ENCODE measurements around the gene SRRM3.
A peak's percentile ranks its signal among the peaks of the same experiment; 100 is the strongest.

The SRRM3 gene

GRCh38 chr7:76185187-76185896 lies 16.4 kb upstream of the SRRM3 start:
- WGBS, result 48% methylated on average over 21 of the region's 21 CpGs
- H3K4me3 ChIP-seq (ENCODE audit: insufficient read depth in 1 of 2, low read depth in 1 of 2, low read length in 2 of 2), result no peak overlapping the region
- no peak overlapping the region for H3K14ac ChIP-seq (ENCODE audit: low read length in 2 of 2)
- no peaks in the 10 kb centered on the region for H3K9me3 ChIP-seq (ENCODE audit: control insufficient read depth, low read length)
- no peaks in the 10 kb centered on the region for H3K4me1 ChIP-seq (ENCODE audit: control insufficient read depth, insufficient read depth, low read depth, low read length)
- no peak overlapping the region for H2BK120ac ChIP-seq (ENCODE audit: low read depth, low read length)
- H3K27me3 ChIP-seq (ENCODE audit: control insufficient read depth in 1 of 2, insufficient read depth in 1 of 2, low read length in 2 of 2), result peaks cover 6 to 19% of the 10 kb centered on the region in 2 experiments
- H3K4me2 ChIP-seq (ENCODE audit: low read length, poor library complexity, severe bottlenecking), result no peak overlapping the region
- H2BK5ac ChIP-seq (ENCODE audit: low read depth, low read length, poor library complexity, severe bottlenecking), result no peak overlapping the region
- no peak overlapping the region for H2BK12ac ChIP-seq (ENCODE audit: low read length in 2 of 2)
- H2BK15ac ChIP-seq (ENCODE audit: low read depth, poor library complexity, severe bottlenecking), result no peak overlapping the region
- no peaks in the 10 kb centered on the region for H3K79me1 ChIP-seq (replicated peaks; ENCODE audit: low read length, poor library complexity, severe bottlenecking)
- H4K8ac ChIP-seq (ENCODE audit: low read length), result no peak overlapping the region
- H2AK5ac ChIP-seq (ENCODE audit: low read length, severe bottlenecking), result no peak overlapping the region
- DNase-seq, result no peak
- no peak overlapping the region for H3K27ac ChIP-seq (ENCODE audit: low read length, poor library complexity, severe bottlenecking)
- no peaks in the 10 kb centered on the region for H3K36me3 ChIP-seq (ENCODE audit: control insufficient read depth in 1 of 2, insufficient read depth in 2 of 2, low read depth in 1 of 2, low read length in 2 of 2)
- H3K18ac ChIP-seq (ENCODE audit: low read depth in 1 of 2, low read length in 2 of 2), result no peak overlapping the region
- H3K23ac ChIP-seq (ENCODE audit: low read length in 2 of 2), result no peak overlapping the region
- no peak overlapping the region for H3K4ac ChIP-seq (ENCODE audit: low read depth in 1 of 2, low read length in 2 of 2)
- H2AFZ ChIP-seq (ENCODE audit: low read depth, low read length), result no peak overlapping the region
- no peak overlapping the region for H3K9ac ChIP-seq (ENCODE audit: low read length)
- no peak overlapping the region for H4K91ac ChIP-seq (ENCODE audit: low read length)

GRCh38 chr7:76187272-76187671 lies 14.4 kb upstream of the SRRM3 start:
- Histone ChIP-seq H3K4ac (ENCODE audit: low read depth in 1 of 2, low read length in 2 of 2) (no peak overlapping the region), H2BK15ac (ENCODE audit: low read depth, poor library complexity, severe bottlenecking) (no peak overlapping the region), H2AK5ac (ENCODE audit: low read length, severe bottlenecking) (no peak overlapping the region), H2BK12ac (ENCODE audit: low read length in 2 of 2) (no peak overlapping the region), H2AFZ (ENCODE audit: low read depth, low read length) (no peak overlapping the region), H3K14ac (ENCODE audit: low read length in 2 of 2) (no peak overlapping the region), H3K18ac (ENCODE audit: low read depth in 1 of 2, low read length in 2 of 2) (no peak overlapping the region), H3K23ac (ENCODE audit: low read length in 2 of 2) (no peak overlapping the region), H3K9ac (ENCODE audit: low read length) (no peak overlapping the region), H2BK5ac (ENCODE audit: low read depth, low read length, poor library complexity, severe bottlenecking) (no peak overlapping the region), H3K79me1 (replicated peaks; ENCODE audit: low read length, poor library complexity, severe bottlenecking) (no peaks in the 10 kb centered on the region), H3K36me3 (ENCODE audit: control insufficient read depth in 1 of 2, insufficient read depth in 2 of 2, low read depth in 1 of 2, low read length in 2 of 2) (no peaks in the 10 kb centered on the region), H3K27ac (ENCODE audit: low read length, poor library complexity, severe bottlenecking) (no peak overlapping the region), H3K4me3 (ENCODE audit: insufficient read depth in 1 of 2, low read depth in 1 of 2, low read length in 2 of 2) (no peak overlapping the region), H3K27me3 (ENCODE audit: control insufficient read depth in 1 of 2, insufficient read depth in 1 of 2, low read length in 2 of 2) (peaks cover 6 to 19% of the 10 kb centered on the region in 2 experiments), H3K4me2 (ENCODE audit: low read length, poor library complexity, severe bottlenecking) (no peak overlapping the region), H2BK120ac (ENCODE audit: low read depth, low read length) (no peak overlapping the region), H4K91ac (ENCODE audit: low read length) (no peak overlapping the region), H3K4me1 (ENCODE audit: control insufficient read depth, insufficient read depth, low read depth, low read length) (no peaks in the 10 kb centered on the region), H4K8ac (ENCODE audit: low read length) (no peak overlapping the region), H3K9me3 (ENCODE audit: control insufficient read depth, low read length) (peaks cover 4% of the 10 kb centered on the region)
- WGBS, result 87% methylated on average over 5 of the region's 5 CpGs
- DNase-seq, result no peak

GRCh38 chr7:76189276-76189675 lies 12.4 kb upstream of the SRRM3 start:
- no peak overlapping the region for H3K23ac ChIP-seq (ENCODE audit: low read length in 2 of 2)
- H3K4me2 ChIP-seq (ENCODE audit: low read length, poor library complexity, severe bottlenecking), result no peak overlapping the region
- no peak overlapping the region for H4K8ac ChIP-seq (ENCODE audit: low read length)
- no peak overlapping the region for H3K18ac ChIP-seq (ENCODE audit: low read depth in 1 of 2, low read length in 2 of 2)
- no peak overlapping the region for H2AK5ac ChIP-seq (ENCODE audit: low read length, severe bottlenecking)
- H2AFZ ChIP-seq (ENCODE audit: low read depth, low read length), result no peak overlapping the region
- H3K27me3 ChIP-seq (ENCODE audit: control insufficient read depth in 1 of 2, insufficient read depth in 1 of 2, low read length in 2 of 2), result peaks cover 6 to 29% of the 10 kb centered on the region in 2 experiments
- no peak overlapping the region for H2BK5ac ChIP-seq (ENCODE audit: low read depth, low read length, poor library complexity, severe bottlenecking)
- H3K79me1 ChIP-seq (replicated peaks; ENCODE audit: low read length, poor library complexity, severe bottlenecking), result no peaks in the 10 kb centered on the region
- H3K4me3 ChIP-seq (ENCODE audit: insufficient read depth in 1 of 2, low read depth in 1 of 2, low read length in 2 of 2), result no peak overlapping the region
- no peak overlapping the region for H3K27ac ChIP-seq (ENCODE audit: low read length, poor library complexity, severe bottlenecking)
- no peak overlapping the region for H2BK12ac ChIP-seq (ENCODE audit: low read length in 2 of 2)
- no peak overlapping the region for H2BK15ac ChIP-seq (ENCODE audit: low read depth, poor library complexity, severe bottlenecking)
- 79% methylated on average over 6 of the region's 6 CpGs for WGBS
- no peak overlapping the region for H4K91ac ChIP-seq (ENCODE audit: low read length)
- H3K9ac ChIP-seq (ENCODE audit: low read length), result no peak overlapping the region
- no peaks in the 10 kb centered on the region for H3K4me1 ChIP-seq (ENCODE audit: control insufficient read depth, insufficient read depth, low read depth, low read length)
- H3K14ac ChIP-seq (ENCODE audit: low read length in 2 of 2), result no peak overlapping the region
- no peak overlapping the region for H3K4ac ChIP-seq (ENCODE audit: low read depth in 1 of 2, low read length in 2 of 2)
- no peaks in the 10 kb centered on the region for H3K36me3 ChIP-seq (ENCODE audit: control insufficient read depth in 1 of 2, insufficient read depth in 2 of 2, low read depth in 1 of 2, low read length in 2 of 2)
- no peak overlapping the region for H2BK120ac ChIP-seq (ENCODE audit: low read depth, low read length)
- no peak for DNase-seq
- H3K9me3 ChIP-seq (ENCODE audit: control insufficient read depth, low read length), result peaks cover 4% of the 10 kb centered on the region

DNA sequence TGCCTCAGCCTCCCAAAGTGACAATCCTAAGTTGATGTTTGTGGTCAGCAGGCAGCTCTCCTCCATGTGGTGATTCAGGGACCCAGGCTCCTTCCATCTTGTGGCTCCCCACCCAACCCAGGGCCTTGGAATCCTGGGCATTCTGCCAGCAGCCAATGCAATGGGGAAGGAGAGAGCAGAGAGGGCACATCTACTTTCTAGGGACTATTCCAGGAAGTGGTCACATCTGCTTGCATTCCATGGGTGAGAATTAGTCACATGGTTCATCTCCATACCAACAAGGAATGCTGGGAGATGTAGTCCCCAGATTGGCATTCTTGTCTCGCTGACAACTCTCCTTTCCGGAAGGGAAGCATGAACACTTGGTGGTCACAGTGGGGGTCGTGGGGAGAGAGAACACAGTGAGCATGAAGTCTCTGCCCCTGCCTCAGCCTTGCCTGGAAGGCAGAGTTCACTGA lies 9.9 kb upstream of the SRRM3 start:
- 16% methylated on average over 3 of the region's 3 CpGs for WGBS
- Histone ChIP-seq H4K8ac (ENCODE audit: low read length) (no peak overlapping the region), H3K27ac (ENCODE audit: low read length, poor library complexity, severe bottlenecking) (no peak overlapping the region), H3K79me1 (replicated peaks; ENCODE audit: low read length, poor library complexity, severe bottlenecking) (no peaks in the 10 kb centered on the region), H3K9ac (ENCODE audit: low read length) (no peak overlapping the region), H3K18ac (ENCODE audit: low read depth in 1 of 2, low read length in 2 of 2) (no peak overlapping the region), H2AK5ac (ENCODE audit: low read length, severe bottlenecking) (no peak overlapping the region), H3K27me3 (ENCODE audit: control insufficient read depth in 1 of 2, insufficient read depth in 1 of 2, low read length in 2 of 2) (peaks cover 0 to 34% of the 10 kb centered on the region in 2 experiments), H2BK120ac (ENCODE audit: low read depth, low read length) (no peak overlapping the region), H3K4me3 (ENCODE audit: insufficient read depth in 1 of 2, low read depth in 1 of 2, low read length in 2 of 2) (no peak overlapping the region), H2BK12ac (ENCODE audit: low read length in 2 of 2) (no peak overlapping the region), H3K23ac (ENCODE audit: low read length in 2 of 2) (no peak overlapping the region), H2BK5ac (ENCODE audit: low read depth, low read length, poor library complexity, severe bottlenecking) (no peak overlapping the region), H3K36me3 (ENCODE audit: control insufficient read depth in 1 of 2, insufficient read depth in 2 of 2, low read depth in 1 of 2, low read length in 2 of 2) (no peaks in the 10 kb centered on the region), H3K14ac (ENCODE audit: low read length in 2 of 2) (no peak overlapping the region), H3K9me3 (ENCODE audit: control insufficient read depth, low read length) (peaks cover 4% of the 10 kb centered on the region), H3K4me2 (ENCODE audit: low read length, poor library complexity, severe bottlenecking) (no peak overlapping the region), H3K4me1 (ENCODE audit: control insufficient read depth, insufficient read depth, low read depth, low read length) (no peaks in the 10 kb centered on the region), H3K4ac (ENCODE audit: low read depth in 1 of 2, low read length in 2 of 2) (no peak overlapping the region), H2BK15ac (ENCODE audit: low read depth, poor library complexity, severe bottlenecking) (no peak overlapping the region), H4K91ac (ENCODE audit: low read length) (no peak overlapping the region), H2AFZ (ENCODE audit: low read depth, low read length) (no peak overlapping the region)
- DNase-seq, result peak; percentile 57

All from mesenchymal stem cell (in vitro differentiated cells and primary cell).